GM12875 (cell line): ENCODE measurements around the gene TMEM237.

Experiments
- H3K4me3 ChIP-seq: one replicate; pipeline ENCODE4 v1.5.1; 2011; ENCODE audit warnings: low read depth, low read length, control low read depth
- TF ChIP-seq, protein P1 (sequence below): IDR thresholded peaks from 2 replicates; pipeline ENCODE4 v1.5.1; 2011; ENCODE audit warnings: low read depth, mild to moderate bottlenecking, control low read depth, inconsistent platforms, low read length, moderate library complexity, borderline replicate concordance; ENCODE audit not compliant: insufficient read depth

TMEM237 gene

DNA sequence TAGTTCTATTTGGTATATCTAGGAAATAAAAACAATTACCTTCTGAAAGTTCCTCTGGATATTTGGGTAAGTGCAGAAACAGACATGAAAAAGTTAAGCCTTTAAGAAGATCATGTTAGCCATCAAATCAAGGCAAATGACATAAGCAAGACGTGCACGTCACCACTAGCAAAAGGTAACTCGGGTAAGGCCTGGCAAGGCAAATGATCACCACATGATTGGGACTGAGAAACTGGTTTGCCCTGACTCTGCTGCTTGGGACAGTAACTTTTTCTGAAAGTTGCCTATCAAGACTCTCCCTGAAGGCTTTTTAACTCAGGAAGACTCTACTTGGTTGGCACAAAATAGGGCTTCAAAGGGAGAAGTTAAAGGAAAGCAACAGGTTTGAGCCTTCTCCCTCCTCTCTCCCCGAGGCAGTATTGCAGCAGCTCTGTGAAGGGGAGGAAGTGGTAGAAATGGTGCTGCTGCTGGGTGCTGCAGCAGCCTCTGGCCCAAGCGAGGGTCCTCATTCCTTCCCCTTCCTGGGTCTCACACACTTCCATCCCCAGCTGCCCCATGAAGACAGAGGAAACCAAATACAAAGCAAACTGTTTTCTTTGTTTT is 17.1 kb upstream of the TMEM237 start:
- TF ChIP-seq, protein P1, sequence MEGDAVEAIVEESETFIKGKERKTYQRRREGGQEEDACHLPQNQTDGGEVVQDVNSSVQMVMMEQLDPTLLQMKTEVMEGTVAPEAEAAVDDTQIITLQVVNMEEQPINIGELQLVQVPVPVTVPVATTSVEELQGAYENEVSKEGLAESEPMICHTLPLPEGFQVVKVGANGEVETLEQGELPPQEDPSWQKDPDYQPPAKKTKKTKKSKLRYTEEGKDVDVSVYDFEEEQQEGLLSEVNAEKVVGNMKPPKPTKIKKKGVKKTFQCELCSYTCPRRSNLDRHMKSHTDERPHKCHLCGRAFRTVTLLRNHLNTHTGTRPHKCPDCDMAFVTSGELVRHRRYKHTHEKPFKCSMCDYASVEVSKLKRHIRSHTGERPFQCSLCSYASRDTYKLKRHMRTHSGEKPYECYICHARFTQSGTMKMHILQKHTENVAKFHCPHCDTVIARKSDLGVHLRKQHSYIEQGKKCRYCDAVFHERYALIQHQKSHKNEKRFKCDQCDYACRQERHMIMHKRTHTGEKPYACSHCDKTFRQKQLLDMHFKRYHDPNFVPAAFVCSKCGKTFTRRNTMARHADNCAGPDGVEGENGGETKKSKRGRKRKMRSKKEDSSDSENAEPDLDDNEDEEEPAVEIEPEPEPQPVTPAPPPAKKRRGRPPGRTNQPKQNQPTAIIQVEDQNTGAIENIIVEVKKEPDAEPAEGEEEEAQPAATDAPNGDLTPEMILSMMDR, result no peak

DNA sequence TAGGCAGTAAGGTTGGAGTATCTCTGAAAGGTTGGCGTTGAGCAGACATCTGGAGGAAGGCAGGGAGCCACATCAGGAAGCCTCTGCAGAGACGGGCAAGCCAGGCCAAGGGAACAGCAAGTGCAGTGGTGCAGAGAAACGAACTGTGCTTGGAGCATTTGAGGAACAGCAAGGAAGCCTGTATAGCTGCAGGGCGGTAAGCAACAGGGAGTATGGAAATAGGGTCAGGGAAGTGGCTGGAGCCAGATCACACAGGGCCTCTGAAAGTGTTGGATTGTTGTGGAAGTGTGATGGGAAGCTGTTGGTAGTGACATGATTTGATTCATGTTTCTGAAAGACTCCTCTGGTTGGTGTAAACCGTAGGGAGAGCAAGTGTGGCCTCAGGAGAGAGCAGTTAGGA is 13.4 kb upstream of the TMEM237 start:
- H3K4me3 ChIP-seq, result no peak overlapping the region

More for the DNA sequence above, 17.1 kb upstream of the TMEM237 start:
- no peak overlapping the region for H3K4me3 ChIP-seq

DNA sequence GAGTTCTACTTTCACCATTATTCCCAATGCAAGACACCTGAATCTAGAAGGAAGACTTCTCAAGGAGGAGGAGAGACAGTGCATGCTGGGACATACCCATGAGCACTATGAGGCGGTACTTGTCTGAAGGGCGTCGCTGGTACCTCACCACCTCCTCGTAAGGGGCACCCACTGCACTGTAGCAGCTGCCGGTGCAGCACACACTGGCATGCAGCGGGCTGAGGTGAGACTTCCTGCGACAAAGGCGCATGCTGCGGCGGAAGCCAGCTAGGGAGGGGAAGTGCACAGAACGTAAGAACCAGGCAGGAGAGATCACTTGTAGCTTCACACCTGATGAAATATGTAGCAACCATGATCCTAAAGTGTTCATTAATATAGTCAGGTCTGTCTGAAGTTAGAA is 12.8 kb upstream of the TMEM237 start:
- TF ChIP-seq, protein P1, result no peak
- no peak overlapping the region for H3K4me3 ChIP-seq

More for the DNA sequence above, 13.4 kb upstream of the TMEM237 start:
- TF ChIP-seq, protein P1, result no peak

DNA sequence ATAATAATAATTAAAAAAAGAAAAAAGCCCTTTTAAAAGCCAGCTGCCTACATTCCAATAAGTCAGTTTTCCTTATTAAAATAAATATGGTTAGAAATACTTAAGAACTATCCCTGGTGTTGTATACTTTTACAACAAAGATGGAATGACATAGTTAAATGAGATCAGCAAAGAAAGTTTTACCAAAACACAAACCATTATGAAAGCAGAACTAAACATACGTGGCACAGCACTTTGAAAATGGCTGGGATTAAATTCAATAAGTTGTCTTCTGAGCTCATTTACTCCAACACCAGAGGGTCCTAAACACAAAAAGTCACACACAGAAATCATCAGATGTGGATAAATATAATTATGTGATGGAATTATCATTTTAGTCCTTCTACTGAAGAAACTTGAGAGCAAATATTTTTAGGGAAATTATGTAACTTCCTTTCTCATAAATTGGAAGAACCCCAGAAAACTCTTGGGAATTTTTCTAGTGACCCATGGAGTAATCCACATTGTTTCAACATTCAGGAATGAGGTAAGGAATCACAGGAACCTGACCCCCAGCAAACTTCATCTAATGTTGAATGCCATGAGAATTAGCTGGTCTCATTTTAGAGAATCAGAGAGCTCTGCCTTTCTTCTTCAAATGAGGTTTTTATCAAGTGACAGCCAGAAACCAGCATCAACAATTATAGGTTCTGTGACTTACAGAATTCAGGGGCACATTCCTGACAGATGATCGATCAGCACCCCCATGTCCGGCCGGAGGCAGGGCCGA is 11.5 kb upstream of the TMEM237 start:
- no peak overlapping the region for H3K4me3 ChIP-seq
- TF ChIP-seq, protein P1, result no peak

DNA sequence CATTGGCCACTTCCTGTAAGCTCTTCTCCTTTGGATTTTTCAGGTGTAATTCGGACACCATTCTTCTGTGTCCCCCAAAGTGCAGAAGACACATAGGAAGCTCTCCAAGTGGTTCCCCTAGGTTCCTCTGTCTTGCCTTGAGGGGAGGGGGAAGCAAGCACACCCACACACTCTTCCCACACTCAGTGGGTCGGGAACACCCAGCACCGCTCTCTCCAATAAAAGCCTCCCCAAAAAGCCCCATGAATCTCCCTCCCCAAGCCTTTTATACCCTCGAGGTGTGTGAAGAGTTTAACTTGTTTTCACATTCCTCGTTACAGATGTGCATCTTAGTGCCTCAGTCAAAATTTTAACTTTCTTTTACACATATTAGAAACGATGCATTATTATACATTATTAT is 9.9 kb upstream of the TMEM237 start:
- H3K4me3 ChIP-seq, result no peak overlapping the region
- TF ChIP-seq, protein P1, result no peak

DNA sequence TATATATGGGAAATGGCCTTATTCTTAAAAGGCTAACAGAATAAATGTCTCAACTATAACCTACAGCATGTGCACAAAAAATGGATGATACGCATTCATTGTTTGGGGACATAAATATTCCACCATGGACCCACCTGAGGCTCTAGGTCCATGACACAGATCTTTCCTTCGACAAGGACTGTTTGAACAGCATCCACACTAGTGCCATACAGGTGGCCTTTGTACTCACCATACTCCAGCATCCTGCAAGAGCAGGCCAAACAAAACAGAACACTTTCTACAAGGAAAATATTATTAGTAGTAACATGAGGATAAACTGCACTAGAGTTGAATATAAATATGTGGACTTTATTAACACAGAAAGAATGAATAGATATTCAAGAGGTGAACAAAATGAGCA is 6.1 kb upstream of the TMEM237 start:
- no peak overlapping the region for H3K4me3 ChIP-seq
- TF ChIP-seq, protein P1, result no peak

DNA sequence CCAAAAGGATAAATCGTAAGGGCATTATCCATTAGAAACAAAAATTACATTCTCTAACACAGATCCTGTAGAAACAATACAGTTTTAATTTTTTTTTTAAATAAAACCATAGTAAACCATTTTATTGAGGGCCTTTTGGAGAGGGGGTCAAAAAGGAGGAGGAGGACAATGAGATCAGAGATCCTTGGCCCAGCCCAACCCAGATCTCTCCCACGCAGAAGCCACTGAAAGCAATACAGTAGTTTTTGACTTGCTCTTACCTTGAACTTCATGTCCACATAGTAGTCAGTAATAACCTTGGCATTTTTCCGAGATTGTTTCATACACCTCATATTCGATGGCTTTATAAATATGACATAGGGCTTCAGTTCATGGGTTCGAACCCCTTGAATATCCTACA is 4.1 kb upstream of the TMEM237 start:
- no peak overlapping the region for H3K4me3 ChIP-seq
- TF ChIP-seq, protein P1, result no peak
